Endodermal cell (in vitro differentiated cells): Measurements from ENCODE around the gene CAPN1. TPM values are rescaled to one million over a fixed set of nuclear protein-coding genes. Genes with fewer than 3 reads are reported as not detected.

ENCODE experiments used
- DNase-seq: peaks from one replicate; pipeline ENCODE4 v3.0.0-alpha.2; 2017
- H3K27ac ChIP-seq: 2 replicates; pipeline ENCODE4 v1.5.1; 2013; ENCODE audit warnings: mild to moderate bottlenecking, low read depth, low read length, moderate library complexity
- H3K27me3 ChIP-seq: 2 replicates; pipeline ENCODE4 v1.6.1; 2013; ENCODE audit warnings: mild to moderate bottlenecking, low read length, moderate library complexity; ENCODE audit not compliant: insufficient read depth, control insufficient read depth, poor library complexity, severe bottlenecking
- H3K36me3 ChIP-seq: 2 replicates; pipeline ENCODE4 v1.7.0; 2013; ENCODE audit warnings: mild to moderate bottlenecking, low read length, moderate library complexity; ENCODE audit not compliant: control insufficient read depth, insufficient read depth
- H3K4me1 ChIP-seq: one replicate; pipeline ENCODE4 v1.7.0; 2013; ENCODE audit warnings: low read length; ENCODE audit not compliant: control insufficient read depth, insufficient read depth
- H3K4me3 ChIP-seq: 2 replicates; pipeline ENCODE4 v1.5.1; 2013; ENCODE audit warnings: mild to moderate bottlenecking, low read length, moderate library complexity
- H3K9ac ChIP-seq: 2 replicates; pipeline ENCODE4 v1.6.1; 2013; ENCODE audit warnings: mild to moderate bottlenecking, low read length, moderate library complexity; ENCODE audit not compliant: poor library complexity, severe bottlenecking; ENCODE audit errors: extremely low read depth
- H3K9me3 ChIP-seq: 2 replicates; pipeline ENCODE4 v1.6.1; 2013; ENCODE audit warnings: mild to moderate bottlenecking, low read length, moderate library complexity; ENCODE audit not compliant: control insufficient read depth
- H3K27ac Mint-ChIP-seq: 2 replicates; pipeline ENCODE4 v1.8.0; 2020; ENCODE audit warnings: mixed read lengths
- H3K27me3 Mint-ChIP-seq: 2 replicates; pipeline ENCODE4 v1.8.0; 2021; ENCODE audit warnings: mild to moderate bottlenecking, mixed read lengths; ENCODE audit not compliant: insufficient read depth
- H3K36me3 Mint-ChIP-seq: 2 replicates; pipeline ENCODE4 v1.8.0; 2020; ENCODE audit warnings: low read depth, mixed read lengths
- H3K4me1 Mint-ChIP-seq: 2 replicates; pipeline ENCODE4 v1.8.0; 2020; ENCODE audit warnings: mixed read lengths
- H3K4me3 Mint-ChIP-seq: 2 replicates; pipeline ENCODE4 v1.8.0; 2020; ENCODE audit warnings: mild to moderate bottlenecking, moderate library complexity, mixed read lengths
- H3K9me3 Mint-ChIP-seq: 2 replicates; pipeline ENCODE4 v1.8.0; 2020; ENCODE audit warnings: mild to moderate bottlenecking, mixed read lengths
- CTCF ChIP-seq: fragments of 200-600 bp; sonication (generic); conservative IDR thresholded peaks from 2 replicates; pipeline ENCODE4 v1.5.0; 2021; ENCODE audit warnings: antibody characterized with exemption, mild to moderate bottlenecking
- WGBS, 2 experiments: methylation state at CpG; one replicate each; pipeline versions ENCODE4 v1.1.5 to v1.1.7; 2013; ENCODE audit warnings: missing lambda C conversion rate in 2 of 2, mixed read lengths in 1 of 2; ENCODE audit not compliant: insufficient coverage in 1 of 2, insufficient read length in 1 of 2; 5-methylcytosine and 5-hydroxymethylcytosine counted together
- total RNA-seq, 2 donors: library from RNA; stranded (reverse); fragmentation: NEBNext Ultra II Directional in 1 of 2; extraction: Animal tissue kit (Norgen Biotek cat#: 25700) in 1 of 2; gene quantifications; 2 replicates in 1 of 2; 3 replicates in 1 of 2; pipeline ENCODE4 v1.2.1, GENCODE V29; 2021

Gene CAPN1
- total RNA-seq, 2 donors from 2014 or later: 183 to 223 TPM

GRCh38 chr11:65212226-65212801 is 30.6 kb downstream of the CAPN1 start:
- H3K27me3 Mint-ChIP-seq: no peaks in the 10 kb centered on the region
- peaks cover 5% of the 10 kb centered on the region for H3K4me1 ChIP-seq
- H3K27ac Mint-ChIP-seq: peak overlapping the region; percentile 85
- no peaks in the 10 kb centered on the region for H3K9me3 ChIP-seq
- H3K9me3 Mint-ChIP-seq: no peaks in the 10 kb centered on the region
- peaks cover 33% of the 10 kb centered on the region for H3K36me3 Mint-ChIP-seq
- peaks cover 15% of the 10 kb centered on the region for H3K4me1 Mint-ChIP-seq
- DNase-seq: peak; percentile 57
- no peak overlapping the region for H3K4me3 Mint-ChIP-seq
- H3K9ac ChIP-seq: peak overlapping the region; percentile 25
- peak overlapping the region; percentile 17 for H3K27ac ChIP-seq
- H3K36me3 ChIP-seq: peaks cover 41% of the 10 kb centered on the region
- 81 to 94% methylated on average over 5 to 13 of the region's 13 CpGs for WGBS, 2 experiments
- H3K27me3 ChIP-seq: no peaks in the 10 kb centered on the region
- H3K4me3 ChIP-seq: no peak overlapping the region
- TF ChIP-seq CTCF: no peak

- H3K4me1 ChIP-seq: peaks cover 5% of the 10 kb centered on the region
- Mint-ChIP-seq H3K27me3 (no peaks in the 10 kb centered on the region), H3K9me3 (no peaks in the 10 kb centered on the region), H3K4me3 (no peak overlapping the region), H3K36me3 (peaks cover 24% of the 10 kb centered on the region), H3K4me1 (peaks cover 15% of the 10 kb centered on the region), H3K27ac (peak overlapping the region; percentile 74)
- H3K9me3 ChIP-seq: no peaks in the 10 kb centered on the region
- DNase-seq: peak; percentile 81
- WGBS, 2 experiments: 76 to 81% methylated on average over 10 to 26 of the region's 26 CpGs
- no peak overlapping the region for H3K27ac ChIP-seq
- no peaks in the 10 kb centered on the region for H3K27me3 ChIP-seq
- peaks cover 34% of the 10 kb centered on the region for H3K36me3 ChIP-seq
- no peak for TF ChIP-seq CTCF
- no peak overlapping the region for H3K4me3 ChIP-seq
- no peak overlapping the region for H3K9ac ChIP-seq
Observed at GRCh38 chr11:65213322-65214211, 31.8 kb downstream of the CAPN1 start.

- Histone ChIP-seq H3K36me3 (peaks cover 30% of the 10 kb centered on the region), H3K9me3 (no peaks in the 10 kb centered on the region), H3K4me1 (peaks cover 5% of the 10 kb centered on the region), H3K9ac (no peak overlapping the region), H3K4me3 (no peak overlapping the region), H3K27me3 (no peaks in the 10 kb centered on the region), H3K27ac (no peak overlapping the region)
- 93 to 95% methylated on average over 7 to 16 of the region's 16 CpGs for WGBS, 2 experiments
- Mint-ChIP-seq H3K27ac (peak overlapping the region; percentile 64), H3K27me3 (no peaks in the 10 kb centered on the region), H3K4me3 (no peak overlapping the region), H3K9me3 (no peaks in the 10 kb centered on the region), H3K36me3 (peaks cover 17% of the 10 kb centered on the region), H3K4me1 (peaks cover 17% of the 10 kb centered on the region)
- no peak for TF ChIP-seq CTCF
- DNase-seq: peak; percentile 47
Observed at GRCh38 chr11:65214212-65214845, 32.6 kb downstream of the CAPN1 start.
